Lower lobe of right lung (tissue), 2 donors: ENCODE data around the gene MPPED1. TPM values are rescaled to one million over a fixed set of nuclear protein-coding genes. Genes with fewer than 3 reads are reported as not detected.

Experiments
- ATAC-seq, 2 donors: fragments of 200-7000 bp; cut with Tn5 transposase; one replicate each; pipeline ENCODE4 v1.9.1; 2020 to 2022; ENCODE audit warnings: mild to moderate bottlenecking in 2 of 2, moderate library complexity in 2 of 2
- DNase-seq: peaks from one replicate; pipeline ENCODE4 v3.0.0-alpha.2; 2020
- H3K27ac ChIP-seq: fragments of 200-600 bp; one replicate; pipeline ENCODE4 v1.8.0; 2022
- H3K27me3 ChIP-seq: fragments of 200-600 bp; one replicate; pipeline ENCODE4 v1.8.0; 2022; ENCODE audit warnings: low read depth
- H3K36me3 ChIP-seq: fragments of 200-600 bp; one replicate; pipeline ENCODE4 v1.8.0; 2022; ENCODE audit warnings: mild to moderate bottlenecking
- H3K4me1 ChIP-seq: fragments of 200-600 bp; one replicate; pipeline ENCODE4 v1.8.0; 2022
- H3K4me3 ChIP-seq: fragments of 200-600 bp; one replicate; pipeline ENCODE4 v1.8.0; 2022; ENCODE audit warnings: mild to moderate bottlenecking
- H3K9me3 ChIP-seq: fragments of 200-600 bp; one replicate; pipeline ENCODE4 v1.8.0; 2022
- CTCF ChIP-seq: fragments of 200-600 bp; IDR thresholded peaks from one replicate; pipeline ENCODE4 v1.8.0; 2022; ENCODE audit warnings: antibody characterized with exemption, mild to moderate bottlenecking
- intact Hi-C: fragments of 100-400 bp; cut with DNase I; formaldehyde crosslinking; loops from one replicate; pipeline ENCODE4 v1.11.0; 2022
- total RNA-seq: library from RNA; stranded (reverse); fragmentation: NEBNext Ultra II Directional; extraction: Animal tissue kit (Norgen Biotek cat#: 25700); gene quantifications from one replicate; pipeline ENCODE4 v1.2.1, GENCODE V29; 2021
- donor health status: DM: no; HTN: yes; CAD: no; lungs with severe emphysema.

The MPPED1 gene
- total RNA-seq, 1 donor from 2014 or later = not detected

GRCh38 chr22:43393132-43393843 is 18.5 kb upstream of the MPPED1 start:
- no peak for TF ChIP-seq CTCF
- Histone ChIP-seq H3K4me3 (no peak overlapping the region), H3K36me3 (no peaks in the 10 kb centered on the region), H3K9me3 (no peaks in the 10 kb centered on the region), H3K27ac (no peak overlapping the region), H3K27me3 (peaks cover 16% of the 10 kb centered on the region), H3K4me1 (no peaks in the 10 kb centered on the region)
- ATAC-seq (no peak), DNase-seq (peak; percentile 19)
- intact Hi-C loops = no loop called here

DNA sequence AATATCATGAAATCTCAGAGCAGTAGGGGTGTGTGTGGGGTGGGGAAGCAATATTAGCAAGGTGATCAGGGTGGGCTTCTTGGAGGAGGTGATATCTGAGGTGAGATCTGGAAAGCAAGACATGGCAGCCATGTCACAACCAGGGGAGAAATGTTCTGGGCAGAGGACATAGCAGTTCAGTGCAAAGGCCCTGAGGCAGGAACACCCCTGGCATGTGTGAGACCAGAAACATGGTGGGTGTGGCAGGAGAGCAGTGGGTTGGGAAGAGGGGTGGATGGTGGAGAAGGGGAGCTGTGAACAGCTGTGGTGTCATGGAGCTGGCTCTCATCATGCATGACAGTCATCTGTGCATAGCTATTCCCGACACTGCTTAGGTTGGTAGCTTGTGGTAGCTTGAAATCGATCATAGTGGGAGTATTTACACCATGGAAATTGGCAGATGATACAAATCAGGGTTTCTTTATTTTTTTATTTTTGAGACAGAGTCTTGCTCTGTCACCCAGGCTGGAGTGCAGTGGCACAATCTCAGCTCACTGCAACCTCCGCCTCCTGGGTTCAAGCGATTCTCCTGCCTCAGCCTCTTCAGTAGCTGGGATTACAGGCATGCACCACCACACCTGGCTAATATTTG is 17.9 kb upstream of the MPPED1 start:
- Histone ChIP-seq H3K4me3 (no peak overlapping the region), H3K27me3 (peaks cover 21% of the 10 kb centered on the region), H3K36me3 (no peaks in the 10 kb centered on the region), H3K27ac (no peak overlapping the region), H3K9me3 (no peaks in the 10 kb centered on the region), H3K4me1 (no peaks in the 10 kb centered on the region)
- no peak for TF ChIP-seq CTCF
- intact Hi-C loops = no loop called here
- no peak for ATAC-seq
- DNase-seq = no peak

GRCh38 chr22:43395086-43395695 is 16.6 kb upstream of the MPPED1 start:
- no peak overlapping the region for H3K4me3 ChIP-seq

DNA sequence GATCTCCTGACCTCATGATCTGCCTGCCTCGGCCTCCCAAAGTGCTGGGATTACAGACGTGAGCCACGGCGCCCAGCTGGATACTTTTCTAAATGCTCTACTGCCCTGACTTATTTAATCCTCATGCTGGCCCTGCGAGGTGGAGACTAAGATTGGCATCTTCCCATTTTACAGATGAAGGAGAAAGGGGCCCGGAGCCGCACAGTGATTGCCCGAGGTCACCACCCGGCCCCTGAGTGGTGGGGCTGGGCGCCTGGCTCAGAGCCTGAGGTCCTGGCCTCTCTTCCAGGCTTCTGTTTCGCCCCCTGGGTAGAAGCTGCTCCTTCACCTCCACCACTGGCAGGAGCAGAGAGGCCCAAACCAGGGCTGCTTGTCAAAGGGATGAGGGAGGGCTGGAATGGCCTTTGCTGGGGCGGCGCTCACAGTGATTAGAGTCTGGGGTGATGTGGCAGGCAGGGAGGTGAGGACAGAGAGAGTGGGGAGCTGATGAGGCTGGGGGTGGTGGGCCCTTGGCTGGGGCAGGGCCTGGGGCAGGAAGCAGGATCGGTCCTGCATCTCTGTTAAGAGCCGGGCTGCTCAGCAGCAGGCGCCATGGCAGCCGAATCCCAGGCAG is 15.4 kb upstream of the MPPED1 start:
- intact Hi-C loops = no loop called here
- Histone ChIP-seq H3K36me3 (no peaks in the 10 kb centered on the region), H3K9me3 (no peaks in the 10 kb centered on the region), H3K27ac (no peak overlapping the region), H3K27me3 (peaks cover 33% of the 10 kb centered on the region), H3K4me3 (no peak overlapping the region), H3K4me1 (no peaks in the 10 kb centered on the region)
- ATAC-seq (no peak), DNase-seq (peak; percentile 30)
- no peak for TF ChIP-seq CTCF

More at GRCh38 chr22:43395086-43395695, 16.6 kb upstream of the MPPED1 start:
- H3K27ac ChIP-seq = no peak overlapping the region
- DNase-seq (no peak), ATAC-seq (no peak)
- H3K36me3 ChIP-seq = no peaks in the 10 kb centered on the region
- peaks cover 29% of the 10 kb centered on the region for H3K27me3 ChIP-seq
- no peaks in the 10 kb centered on the region for H3K4me1 ChIP-seq
- no peak for TF ChIP-seq CTCF
- no peaks in the 10 kb centered on the region for H3K9me3 ChIP-seq
- intact Hi-C loops = no loop called here

GRCh38 chr22:43396934-43397457 is 14.8 kb upstream of the MPPED1 start:
- intact Hi-C loops = no loop called here
- Histone ChIP-seq H3K27ac (no peak overlapping the region), H3K4me1 (no peaks in the 10 kb centered on the region), H3K9me3 (no peaks in the 10 kb centered on the region), H3K36me3 (no peaks in the 10 kb centered on the region), H3K27me3 (peaks cover 38% of the 10 kb centered on the region), H3K4me3 (no peak overlapping the region)
- ATAC-seq (no peak), DNase-seq (no peak)
- no peak for TF ChIP-seq CTCF
